Measurements from ENCODE around the gene EHD1.

EHD1 gene

DNA sequence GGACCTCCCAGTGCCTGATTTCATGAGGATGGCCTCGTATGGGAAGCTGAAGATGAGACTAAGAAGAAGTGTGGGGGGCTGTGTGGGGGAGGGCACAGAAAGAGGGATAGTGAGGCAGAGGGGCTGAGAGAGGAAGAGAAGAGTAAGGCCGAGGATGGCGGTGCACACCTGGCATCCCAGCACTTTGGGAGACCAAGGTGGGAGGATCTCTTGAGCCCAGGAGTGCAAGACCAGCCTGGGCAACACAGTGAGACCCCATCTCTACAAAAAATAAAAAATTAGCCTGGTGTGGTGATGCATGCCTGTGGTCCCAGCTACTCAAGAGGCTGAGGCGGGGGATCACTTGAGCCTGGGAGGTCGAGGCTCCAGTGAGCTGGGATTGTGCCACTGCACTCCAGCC is 13.5 kb upstream of the EHD1 start:
- no peak for DNase-seq (ENCODE audit: low read depth in 1 of 2, low spot score in 1 of 2)

GRCh38 chr11:64891215-64891848 is 12.9 kb upstream of the EHD1 start:
- DNase-seq (ENCODE audit: low read depth in 1 of 2, low spot score in 1 of 2), result no peak

- DNase-seq (ENCODE audit: low read depth in 1 of 2, low spot score in 1 of 2), result no peak
These were observed 12.1 kb upstream of the EHD1 start for GRCh38 chr11:64890522-64890939.

DNA sequence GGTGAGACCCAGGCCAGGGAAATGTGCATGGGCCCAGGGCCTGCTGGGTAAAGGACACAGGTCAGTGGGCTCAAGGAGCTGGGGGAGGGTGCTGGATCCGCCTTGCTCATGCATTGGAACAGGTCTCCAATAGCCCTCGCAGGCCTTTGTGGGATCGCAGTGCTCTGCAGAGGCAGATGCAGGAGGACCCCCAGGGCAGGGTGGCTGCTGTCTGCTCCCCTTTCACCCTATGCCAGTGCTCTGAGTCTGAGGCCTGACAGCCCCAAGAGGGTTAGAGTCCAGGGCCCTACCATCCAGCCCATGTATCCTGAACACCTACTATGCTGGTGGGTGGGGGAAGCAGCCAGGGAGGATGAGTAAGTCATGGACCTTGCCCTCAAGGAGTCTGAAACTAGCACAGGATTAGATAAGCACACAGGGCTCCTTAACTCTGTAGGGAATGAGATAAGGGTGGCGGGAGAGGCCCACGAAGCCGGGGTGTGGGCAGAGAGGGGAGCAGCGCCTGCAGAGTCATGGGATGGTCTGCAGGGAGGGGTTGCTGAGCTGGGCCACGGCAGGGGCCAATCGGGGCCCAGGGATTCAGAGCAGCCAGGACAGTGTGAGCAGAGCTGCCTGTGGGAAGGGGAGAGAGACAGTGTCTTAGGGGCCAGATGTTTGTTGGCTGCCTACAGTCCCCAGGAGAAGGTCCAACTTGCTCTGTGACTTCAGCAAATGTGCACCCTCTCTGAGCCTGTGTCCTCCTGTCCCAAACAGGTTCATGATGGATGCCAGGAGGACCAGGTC is 10.5 kb upstream of the EHD1 start:
- DNase-seq (ENCODE audit: low read depth in 1 of 2, low spot score in 1 of 2), result no peak

GRCh38 chr11:64888406-64888728 is 9.9 kb upstream of the EHD1 start:
- no peak for DNase-seq (ENCODE audit: low read depth in 1 of 2, low spot score in 1 of 2)

GRCh38 chr11:64887757-64888405 is 9.5 kb upstream of the EHD1 start:
- peak; percentile 77 to 82 for DNase-seq (ENCODE audit: low read depth in 1 of 2, low spot score in 1 of 2)

DNA sequence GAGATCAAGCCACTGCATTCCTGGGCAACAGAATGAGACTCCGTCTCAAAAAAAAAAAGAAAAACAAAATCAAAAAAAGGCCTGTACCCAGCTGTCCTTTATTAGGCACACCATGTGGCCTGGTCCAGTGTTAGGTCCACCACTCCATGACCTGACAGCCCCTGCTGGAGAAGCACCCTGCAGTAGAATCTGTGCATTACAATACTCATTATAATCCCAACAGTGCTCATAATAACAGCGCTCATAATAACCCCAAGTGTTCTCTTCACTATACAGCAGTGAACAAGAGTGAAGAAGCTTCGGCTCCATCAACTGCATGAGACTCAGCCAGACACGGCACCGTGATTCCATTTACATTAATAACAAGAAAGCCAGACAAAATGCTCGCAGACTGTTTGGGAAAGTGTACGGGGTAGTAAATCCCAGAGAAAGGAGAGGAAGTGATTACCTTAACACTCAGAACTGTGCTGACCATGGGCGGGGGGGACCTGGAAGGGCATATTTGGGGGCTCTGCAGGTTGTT is 8.9 kb upstream of the EHD1 start:
- DNase-seq (ENCODE audit: low read depth in 1 of 2, low spot score in 1 of 2), result no peak

DNA sequence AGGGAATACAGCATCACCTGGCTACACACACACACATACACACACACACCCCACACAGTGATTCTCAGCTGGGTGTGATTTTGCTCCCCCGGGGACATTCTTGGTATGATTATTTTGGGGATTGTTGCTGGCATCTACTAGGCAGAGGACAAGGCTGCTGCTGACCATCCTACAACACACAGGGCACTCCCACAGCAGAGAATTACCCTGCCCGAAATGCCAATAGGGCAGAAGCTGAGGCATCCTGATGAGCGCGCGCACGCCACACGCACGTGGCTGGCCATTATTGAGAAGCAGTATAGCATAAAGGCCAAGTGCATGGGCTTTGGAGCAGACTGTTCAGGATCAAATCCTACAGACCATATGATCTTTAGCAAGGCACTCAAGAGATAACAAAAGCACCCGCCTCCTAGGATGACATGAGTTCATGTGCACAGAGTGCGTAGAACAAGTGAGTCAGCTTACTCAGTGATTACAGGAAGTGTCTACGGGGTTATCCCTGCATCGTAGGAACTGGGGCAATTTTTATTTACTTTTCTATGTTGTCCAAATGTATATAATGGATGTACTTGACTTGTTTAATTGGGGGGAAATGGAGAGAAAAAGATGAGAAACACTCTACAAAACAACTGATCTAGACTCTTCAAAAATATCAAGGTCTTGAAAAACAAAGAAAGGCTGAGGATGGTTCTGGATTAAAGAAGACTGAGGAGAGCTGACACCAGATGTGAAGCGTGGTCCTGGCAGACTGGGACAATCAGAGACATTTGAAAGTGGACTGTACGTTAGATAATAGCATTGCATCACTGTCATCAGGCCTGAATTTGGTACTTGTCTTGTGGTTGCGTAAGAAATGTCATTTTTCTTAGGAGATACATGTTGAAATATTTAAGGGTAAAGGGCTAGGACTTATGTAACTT is 7.2 kb upstream of the EHD1 start:
- no peak for DNase-seq (ENCODE audit: low read depth in 1 of 2, low spot score in 1 of 2)

- no peak for DNase-seq (ENCODE audit: low read depth in 1 of 2, low spot score in 1 of 2)
These were observed 5.6 kb upstream of the EHD1 start for GRCh38 chr11:64884019-64884418.

GRCh38 chr11:64883575-64883974 is 5.2 kb upstream of the EHD1 start:
- DNase-seq (ENCODE audit: low read depth in 1 of 2, low spot score in 1 of 2), result no peak

DNA sequence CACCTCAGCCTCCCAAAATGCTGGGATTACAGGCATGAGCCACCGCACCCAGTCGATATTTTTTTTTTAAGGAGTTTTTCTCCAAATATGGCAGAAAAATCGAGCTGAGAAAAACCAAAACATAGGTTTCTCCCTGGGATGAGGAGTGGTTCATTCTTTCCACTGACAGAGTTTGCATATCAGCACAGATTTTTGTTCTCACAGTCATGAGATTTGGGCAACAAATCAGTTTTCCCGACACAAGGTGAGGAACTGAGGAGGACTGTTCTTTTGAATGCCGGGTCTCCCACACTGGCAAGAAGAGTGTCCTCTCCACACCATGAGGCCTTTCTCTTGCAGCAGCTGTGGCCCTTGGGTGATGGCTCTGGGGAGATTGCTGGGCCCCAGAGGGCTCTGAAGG is 3.8 kb upstream of the EHD1 start:
- no peak for DNase-seq (ENCODE audit: low read depth in 1 of 2, low spot score in 1 of 2)

GRCh38 chr11:64881476-64881875 is 3.1 kb upstream of the EHD1 start:
- DNase-seq (ENCODE audit: low read depth in 1 of 2, low spot score in 1 of 2), result no peak

DNA sequence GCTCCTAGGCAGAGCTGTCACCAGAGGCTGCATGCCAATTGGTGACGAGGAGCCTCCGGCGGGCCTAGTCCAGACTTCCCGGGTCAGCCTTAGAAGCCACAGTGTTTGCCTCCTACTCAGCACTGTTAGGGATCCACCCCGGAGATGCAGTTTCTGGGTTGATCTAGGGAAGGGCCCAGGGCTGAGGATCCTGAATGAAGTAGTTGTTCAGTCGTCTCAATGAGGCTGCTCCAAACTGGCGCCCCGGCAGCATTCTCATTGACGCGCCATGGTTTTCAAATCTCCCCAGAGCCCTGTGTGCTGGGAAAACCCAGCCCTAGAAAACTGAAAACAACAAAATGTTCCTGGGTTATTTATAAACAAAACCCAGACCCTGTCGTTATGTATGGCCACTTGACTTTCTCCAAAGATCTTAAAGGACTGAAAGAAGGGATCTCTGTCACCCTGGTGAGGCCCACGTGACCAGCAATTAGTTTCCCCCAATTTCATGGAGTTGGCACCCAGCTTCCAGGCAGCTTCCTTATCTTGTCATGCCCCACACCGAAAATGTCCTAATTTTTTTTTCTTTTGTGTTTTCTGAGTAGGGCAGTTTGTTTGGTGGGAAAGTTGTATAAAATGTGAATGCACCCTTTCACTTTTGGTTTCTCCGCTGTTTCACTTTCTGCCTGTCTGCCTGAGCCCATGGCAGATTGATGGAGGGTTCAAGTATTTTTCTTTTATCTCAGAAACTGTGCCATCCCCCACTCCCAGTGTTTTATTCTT is 2.0 kb upstream of the EHD1 start:
- DNase-seq (ENCODE audit: low read depth in 1 of 2, low spot score in 1 of 2), result no peak

- DNase-seq (ENCODE audit: low read depth in 1 of 2, low spot score in 1 of 2), result no peak
These were observed 951 bp upstream of the EHD1 start for GRCh38 chr11:64879244-64879900.

DNA sequence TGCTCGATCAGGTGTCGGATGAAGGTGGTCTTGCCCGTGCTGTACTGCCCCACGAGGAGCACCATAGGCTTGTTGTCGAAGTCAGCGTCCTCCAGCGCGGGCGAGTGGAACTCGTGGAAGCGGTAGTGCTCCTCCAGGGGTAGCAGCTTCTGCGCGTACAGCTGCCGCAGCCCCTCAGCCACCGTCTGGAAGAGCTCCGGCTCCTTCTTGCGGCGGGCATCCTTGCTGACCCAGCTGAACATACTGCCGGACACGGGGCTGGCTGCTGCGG is 263 bp downstream of the EHD1 start:
- no peak for DNase-seq (ENCODE audit: low read depth in 1 of 2, low spot score in 1 of 2)

- no peak for DNase-seq (ENCODE audit: low read depth in 1 of 2, low spot score in 1 of 2)
These were observed 815 bp downstream of the EHD1 start for GRCh38 chr11:64877390-64878222.

DNA sequence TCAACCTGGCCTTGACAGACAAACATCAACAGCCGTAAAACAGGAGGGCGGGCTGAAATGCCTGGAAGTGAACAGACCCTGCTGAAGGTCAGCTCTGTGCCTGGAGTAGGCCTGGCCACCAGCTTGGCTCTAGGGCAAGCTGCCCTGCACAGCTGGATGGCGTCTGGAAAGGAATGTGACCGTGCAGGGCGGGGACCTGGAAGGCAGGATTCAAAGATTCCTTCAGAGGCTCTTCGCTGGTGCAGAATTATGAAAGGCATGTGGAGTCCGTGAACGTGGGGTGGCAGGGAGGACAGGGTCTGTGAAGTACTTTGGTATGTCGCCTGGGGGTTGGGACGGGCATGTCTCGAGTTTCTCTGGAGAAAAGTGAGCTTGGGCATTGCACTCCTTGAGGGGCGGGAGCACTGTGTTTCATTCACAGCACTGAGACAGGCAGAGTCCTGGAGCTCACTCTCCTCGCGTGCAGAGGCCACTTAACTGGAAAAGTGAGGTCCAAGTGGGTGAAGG is 1.5 kb downstream of the EHD1 start:
- DNase-seq (ENCODE audit: low read depth in 1 of 2, low spot score in 1 of 2), result no peak

DNA sequence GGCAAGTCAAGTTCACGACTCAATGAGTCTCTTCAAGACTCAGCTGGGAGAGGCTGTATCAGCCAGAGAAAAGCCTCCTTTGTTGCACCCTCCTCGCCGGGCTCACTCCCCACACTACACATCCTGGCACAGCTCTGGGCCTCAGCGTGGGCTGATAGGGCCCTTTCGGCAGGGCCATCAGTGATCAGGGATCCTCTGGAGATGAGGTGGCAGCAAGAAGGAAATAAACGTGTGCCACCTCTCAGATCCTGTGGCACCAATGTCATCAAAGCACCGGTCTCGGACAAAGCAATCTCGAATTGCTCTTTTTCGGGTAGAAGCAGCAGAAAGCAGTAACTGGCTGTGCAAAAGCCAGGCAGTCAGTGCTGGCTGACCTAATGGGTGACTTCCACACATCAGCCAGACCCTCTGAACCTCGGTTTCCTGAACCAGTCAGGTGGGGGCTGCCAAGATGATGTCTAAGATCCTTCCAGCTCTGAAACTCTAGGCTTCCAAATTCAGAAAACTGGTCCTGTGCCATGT is 2.1 kb downstream of the EHD1 start:
- no peak for DNase-seq (ENCODE audit: low read depth in 1 of 2, low spot score in 1 of 2)

Data from stimulated activated CD4-positive, alpha-beta T cell treated with anti-CD3 and anti-CD28 coated beads, Interleukin-15, amount 100 ng/mL, for 1 hour (primary cell).